Omental fat pad (tissue), 4 donors: ENCODE measurements around the gene BMP8A. TPM values are rescaled to one million over a fixed set of nuclear protein-coding genes. Genes with fewer than 3 reads are reported as not detected.
A peak's percentile ranks its signal among the peaks of the same experiment; 100 is the strongest.
"Not testable (repeated sequence)": the region's sequence is repeated elsewhere in the genome, so short reads cannot be mapped to it uniquely, and the experiment has no call there.

Experiments used
- ATAC-seq: fragments of 150-250 bp; one replicate; pipeline ENCODE4 v1.9.1; 2016; ENCODE audit warnings: mild to moderate bottlenecking, moderate library complexity; ENCODE audit not compliant: low FRiP score
- DNase-seq: peaks from one replicate; pipeline ENCODE4 v3.0.0-alpha.2; 2019; ENCODE audit warnings: low spot score
- CTCF ChIP-seq, 3 donors: fragments of 450-650 bp; IDR thresholded peaks; one replicate each; pipeline ENCODE4 v1.5.1; 2016 to 2017; ENCODE audit warnings: antibody characterized with exemption in 3 of 3, mild to moderate bottlenecking in 3 of 3, moderate library complexity in 2 of 3
- total RNA-seq, 4 donors: library from RNA; depleted of rRNA; stranded (reverse); fragments of >200 nt; gene quantifications; one replicate each; pipeline ENCODE4 v1.1.0, GENCODE V29; 2016

BMP8A gene
- total RNA-seq, 4 donors from 2014 or later, result 2.0 TPM; not detected in 3

GRCh38 chr1:39490596-39491145, 765 bp upstream of the BMP8A start:
- no peak for DNase-seq
- peak; percentile 34 for ATAC-seq
- no peak for TF ChIP-seq CTCF (IDR thresholded peaks at IDR 0.05)

GRCh38 chr1:39492118-39493042, 944 bp downstream of the BMP8A start:
- ATAC-seq, DNase-seq: not testable (repeated sequence)

GRCh38 chr1:39493043-39493810, 1.8 kb downstream of the BMP8A start:
- not testable (repeated sequence) for DNase-seq, ATAC-seq

GRCh38 chr1:39494671-39495410, 3.4 kb downstream of the BMP8A start:
- TF ChIP-seq CTCF (IDR thresholded peaks at IDR 0.05), result no peak
- DNase-seq, result no peak
- ATAC-seq, result no peak

- not testable (repeated sequence) for DNase-seq, ATAC-seq
Observed at GRCh38 chr1:39496520-39496919, 5.1 kb downstream of the BMP8A start.

- no peak for ATAC-seq
- no peak for TF ChIP-seq CTCF (IDR thresholded peaks at IDR 0.05)
- DNase-seq, result no peak
Observed at GRCh38 chr1:39497585-39497984, 6.1 kb downstream of the BMP8A start.

- ATAC-seq, DNase-seq: not testable (repeated sequence)
Observed at GRCh38 chr1:39498096-39498710, 6.8 kb downstream of the BMP8A start.

GRCh38 chr1:39498821-39499220, 7.4 kb downstream of the BMP8A start:
- not testable (repeated sequence) for DNase-seq, ATAC-seq

- no peak for TF ChIP-seq CTCF (IDR thresholded peaks at IDR 0.05)
- ATAC-seq, result no peak
- no peak for DNase-seq
Observed at GRCh38 chr1:39499668-39500067, 8.2 kb downstream of the BMP8A start.
